AG10803 (cell line): ENCODE results near the gene HSPA4.
A peak's percentile ranks its signal among the peaks of the same experiment; 100 is the strongest.

Source experiments
- DNase-seq: peaks from one replicate; pipeline ENCODE4 v3.0.0; 2010; ENCODE audit warnings: low read depth
- H3K4me3 ChIP-seq: 2 replicates; pipeline ENCODE4 v1.5.1; 2011; ENCODE audit warnings: mild to moderate bottlenecking, low read length, control low read depth
- TF ChIP-seq, protein P1 (sequence below): conservative IDR thresholded peaks from 2 replicates; pipeline ENCODE4 v1.5.1; 2011; ENCODE audit warnings: mild to moderate bottlenecking, low read length, control low read depth, inconsistent platforms

The HSPA4 gene

GRCh38 chr5:133140311-133140710 lies 88.5 kb downstream of the HSPA4 start:
- TF ChIP-seq, protein P1, sequence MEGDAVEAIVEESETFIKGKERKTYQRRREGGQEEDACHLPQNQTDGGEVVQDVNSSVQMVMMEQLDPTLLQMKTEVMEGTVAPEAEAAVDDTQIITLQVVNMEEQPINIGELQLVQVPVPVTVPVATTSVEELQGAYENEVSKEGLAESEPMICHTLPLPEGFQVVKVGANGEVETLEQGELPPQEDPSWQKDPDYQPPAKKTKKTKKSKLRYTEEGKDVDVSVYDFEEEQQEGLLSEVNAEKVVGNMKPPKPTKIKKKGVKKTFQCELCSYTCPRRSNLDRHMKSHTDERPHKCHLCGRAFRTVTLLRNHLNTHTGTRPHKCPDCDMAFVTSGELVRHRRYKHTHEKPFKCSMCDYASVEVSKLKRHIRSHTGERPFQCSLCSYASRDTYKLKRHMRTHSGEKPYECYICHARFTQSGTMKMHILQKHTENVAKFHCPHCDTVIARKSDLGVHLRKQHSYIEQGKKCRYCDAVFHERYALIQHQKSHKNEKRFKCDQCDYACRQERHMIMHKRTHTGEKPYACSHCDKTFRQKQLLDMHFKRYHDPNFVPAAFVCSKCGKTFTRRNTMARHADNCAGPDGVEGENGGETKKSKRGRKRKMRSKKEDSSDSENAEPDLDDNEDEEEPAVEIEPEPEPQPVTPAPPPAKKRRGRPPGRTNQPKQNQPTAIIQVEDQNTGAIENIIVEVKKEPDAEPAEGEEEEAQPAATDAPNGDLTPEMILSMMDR: no peak
- H3K4me3 ChIP-seq: no peak overlapping the region
- no peak for DNase-seq

- no peak overlapping the region for H3K4me3 ChIP-seq
- no peak for DNase-seq
- TF ChIP-seq, protein P1: no peak
These were observed 89.9 kb downstream of the HSPA4 start for GRCh38 chr5:133141746-133142145.

- TF ChIP-seq, protein P1: no peak
- DNase-seq: no peak
- no peak overlapping the region for H3K4me3 ChIP-seq
These were observed 91.0 kb downstream of the HSPA4 start for GRCh38 chr5:133142782-133143181.

GRCh38 chr5:133144245-133144981 lies 92.6 kb downstream of the HSPA4 start:
- TF ChIP-seq, protein P1: no peak
- DNase-seq: no peak
- H3K4me3 ChIP-seq: no peak overlapping the region

DNA sequence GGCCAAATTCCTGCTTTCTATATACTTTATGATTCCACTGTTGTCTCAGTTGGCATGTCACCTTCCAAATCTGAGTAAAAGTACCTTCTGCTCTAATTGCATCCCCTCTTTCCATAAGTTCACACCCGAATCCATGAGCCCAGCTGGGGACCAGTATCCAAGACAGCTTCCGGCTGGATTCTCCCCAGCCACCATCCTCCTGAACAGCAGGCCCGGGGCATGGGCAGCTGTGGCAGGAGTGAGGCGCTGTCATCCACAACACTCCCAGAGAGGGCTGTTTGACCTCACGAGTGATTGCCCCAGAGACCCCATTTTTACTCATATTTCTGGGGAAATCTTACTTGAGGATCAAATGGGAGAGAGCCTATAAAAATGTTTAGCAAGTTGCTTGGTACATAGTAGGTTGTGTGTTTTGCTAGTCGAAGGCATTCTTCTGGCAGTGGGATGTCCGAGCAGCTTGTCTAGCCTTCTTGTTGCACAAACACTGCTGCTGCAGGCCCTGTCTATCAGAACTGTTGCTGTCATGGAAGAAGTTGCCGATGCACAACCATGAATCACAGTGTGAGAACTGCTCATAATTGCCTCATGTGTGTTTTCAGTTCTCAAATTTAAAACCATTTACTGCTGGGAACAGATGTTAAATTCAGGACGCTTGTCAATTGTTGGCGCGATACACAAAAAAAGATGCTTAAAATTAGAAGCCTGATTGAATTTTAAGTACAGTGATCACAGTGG lies 93.8 kb downstream of the HSPA4 start:
- TF ChIP-seq, protein P1: no peak
- no peak overlapping the region for H3K4me3 ChIP-seq
- no peak for DNase-seq

DNA sequence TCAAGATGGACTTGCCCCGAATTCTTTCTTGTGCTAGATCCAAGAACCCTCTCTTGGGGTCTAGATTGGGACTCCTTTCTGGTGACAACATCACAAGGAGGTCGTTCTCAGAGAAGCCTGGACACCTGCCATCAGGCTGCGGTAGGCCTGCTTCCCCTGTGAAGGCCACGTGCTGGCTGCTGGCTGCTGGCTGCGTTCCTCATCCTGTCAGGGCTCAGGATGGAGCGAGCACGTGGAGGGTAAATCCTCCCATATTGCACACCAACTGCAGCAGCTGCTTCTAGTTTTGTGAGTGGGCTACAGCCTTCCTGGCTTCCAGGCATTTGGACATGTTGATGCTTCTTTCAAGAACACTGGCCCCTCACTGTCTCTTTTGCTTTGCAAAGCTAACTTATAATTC lies 95.6 kb downstream of the HSPA4 start:
- peak; percentile 3 for DNase-seq
- TF ChIP-seq, protein P1: no peak
- no peak overlapping the region for H3K4me3 ChIP-seq
